H1 (cell line): Measurements from ENCODE around the gene FAM221B. TPM values are rescaled to one million over a fixed set of nuclear protein-coding genes. Genes with fewer than 3 reads are reported as not detected.

ENCODE experiments used
- CTCF ChIA-PET: fragments of 300-600 bp; sonication (Branson Sonifier 250); formaldehyde crosslinking; loops from one replicate; lab custom pipeline; 2021; ENCODE audit not compliant: partially characterized antibody; lab: Charles Lee
- POLR2A ChIA-PET: fragments of 300-600 bp; sonication (Branson Sonifier 250); formaldehyde crosslinking; loops from one replicate; lab custom pipeline; 2021; ENCODE audit warnings: inconsistent platforms; ENCODE audit not compliant: partially characterized antibody; lab: Charles Lee
- DNase-seq, 2 experiments: peaks; one replicate each; pipeline versions ENCODE4 v3.0.0 to v3.0.0-alpha.2; 2010 to 2022; ENCODE audit warnings: low spot score in 2 of 2, low read depth in 1 of 2, mixed read lengths in 1 of 2
- FAIRE-seq: peaks from 2 replicates; lab custom pipeline; 2011; peaks lifted over from hg19 to GRCh38; lab: Jason Lieb, UNC
- H2AFZ ChIP-seq: 2 replicates; pipeline ENCODE4 v1.8.1; 2012; ENCODE audit warnings: low read length, inconsistent platforms
- H2AK5ac ChIP-seq: 2 replicates; pipeline ENCODE4 v1.6.1; 2013; ENCODE audit warnings: low read depth, low read length
- H2BK120ac ChIP-seq: replicated peaks from 2 replicates; pipeline ENCODE3; 2013; ENCODE audit warnings: low read depth, low read length, inconsistent platforms
- H2BK12ac ChIP-seq: 2 replicates; pipeline ENCODE4 v1.6.1; 2013; ENCODE audit warnings: low read depth, low read length
- H2BK15ac ChIP-seq: 2 replicates; pipeline ENCODE4 v1.6.1; 2013; ENCODE audit warnings: low read length
- H2BK20ac ChIP-seq: 2 replicates; pipeline ENCODE4 v1.6.1; 2013; ENCODE audit warnings: low read length
- H2BK5ac ChIP-seq: 2 replicates; pipeline ENCODE4 v1.6.1; 2013; ENCODE audit warnings: low read depth, low read length
- H3K14ac ChIP-seq: 2 replicates; pipeline ENCODE4 v1.6.1; 2013; ENCODE audit warnings: inconsistent platforms; ENCODE audit not compliant: insufficient read length
- H3K18ac ChIP-seq: 2 replicates; pipeline ENCODE4 v1.6.1; 2013; ENCODE audit warnings: low read length; ENCODE audit errors: extremely low read depth
- H3K23ac ChIP-seq: 2 replicates; pipeline ENCODE4 v1.6.1; 2013; ENCODE audit warnings: inconsistent platforms; ENCODE audit not compliant: insufficient read length
- H3K23me2 ChIP-seq: 2 replicates; pipeline ENCODE4 v1.6.1; 2013; ENCODE audit warnings: low read depth, low read length
- H3K27ac ChIP-seq: 2 replicates; pipeline ENCODE4 v1.6.1; 2011; ENCODE audit warnings: low read depth, low read length, inconsistent platforms
- H3K27me3 ChIP-seq, 4 experiments: replicated peaks in 1 of 4; 1 replicate in 1 of 4; 2 replicates in 3 of 4; pipeline versions ENCODE4 v1.6.1 to v1.8.1; 2011 to 2013; ENCODE audit warnings: low read length in 3 of 4, mild to moderate bottlenecking in 3 of 4, inconsistent platforms in 2 of 4, mixed read lengths in 2 of 4, moderate library complexity in 1 of 4; ENCODE audit not compliant: control insufficient read depth in 3 of 4, insufficient read depth in 3 of 4; ENCODE audit errors: extremely low read depth in 1 of 4
- H3K36me3 ChIP-seq, 4 experiments: 2 replicates each; pipeline versions ENCODE4 v1.6.1 to v1.8.1; 2011 to 2013; ENCODE audit warnings: mild to moderate bottlenecking in 4 of 4, low read length in 3 of 4, moderate library complexity in 2 of 4, control low read depth in 1 of 4, inconsistent platforms in 1 of 4; ENCODE audit not compliant: insufficient read depth in 4 of 4, control insufficient read depth in 2 of 4
- H3K4ac ChIP-seq: replicated peaks from 2 replicates; pipeline ENCODE3; 2013; ENCODE audit warnings: low read length, low read depth, mixed read lengths, inconsistent platforms; ENCODE audit not compliant: insufficient read length
- H3K4me1 ChIP-seq, 4 experiments: replicated peaks in 1 of 4; 1 replicate in 1 of 4; 2 replicates in 3 of 4; pipeline versions ENCODE4 v1.6.1 to v1.8.1; 2011 to 2013; ENCODE audit warnings: low read length in 3 of 4, inconsistent platforms in 2 of 4, mixed read lengths in 1 of 4; ENCODE audit not compliant: insufficient read depth in 4 of 4, control insufficient read depth in 3 of 4
- H3K4me2 ChIP-seq, 2 experiments: 2 replicates each; pipeline versions ENCODE4 v1.6.1 to v1.8.1; 2011 to 2013; ENCODE audit warnings: low read depth in 2 of 2, low read length in 2 of 2, control low read depth in 1 of 2, inconsistent platforms in 1 of 2, mild to moderate bottlenecking in 1 of 2; ENCODE audit not compliant: insufficient read depth in 1 of 2
- H3K4me3 ChIP-seq, 4 experiments: fragments of 200-600, 300-600 bp in 1 of 4; sonication (generic), shearing (Covaris generic), sonication (Bioruptor Twin) in 1 of 4; 2 replicates each; pipeline versions ENCODE4 v1.5.1 to v1.8.1; 2011 to 2016; ENCODE audit warnings: low read length in 4 of 4, low read depth in 3 of 4, control low read depth in 2 of 4, inconsistent platforms in 2 of 4, mild to moderate bottlenecking in 2 of 4, mixed read lengths in 1 of 4, moderate library complexity in 1 of 4; ENCODE audit not compliant: insufficient read depth in 2 of 4; ENCODE audit errors: extremely low read depth in 1 of 4
- H3K56ac ChIP-seq: replicated peaks from 2 replicates; pipeline ENCODE3; 2013; ENCODE audit warnings: low read depth, mild to moderate bottlenecking, mixed read lengths, low read length, inconsistent platforms; ENCODE audit not compliant: insufficient read length
- H3K79me1 ChIP-seq: 2 replicates; pipeline ENCODE4 v1.6.1; 2013; ENCODE audit warnings: low read depth, low read length, control low read depth
- H3K79me2 ChIP-seq, 2 experiments: 2 replicates each; pipeline versions ENCODE4 v1.6.1 to v1.8.1; 2012 to 2013; ENCODE audit warnings: low read length in 2 of 2, mild to moderate bottlenecking in 2 of 2, inconsistent platforms in 1 of 2; ENCODE audit not compliant: insufficient read depth in 2 of 2, control insufficient read depth in 1 of 2
- H3K9ac ChIP-seq, 4 experiments: replicated peaks in 1 of 4; 1 replicate in 1 of 4; 2 replicates in 3 of 4; pipeline versions ENCODE4 v1.6.1 to v1.8.1; 2011 to 2013; ENCODE audit warnings: low read depth in 3 of 4, low read length in 3 of 4, control low read depth in 2 of 4, mild to moderate bottlenecking in 2 of 4, moderate library complexity in 2 of 4, inconsistent platforms in 1 of 4; ENCODE audit errors: extremely low read depth in 1 of 4
- H3K9me3 ChIP-seq, 2 experiments: 2 replicates each; pipeline versions ENCODE4 v1.6.1 to v1.8.1; 2012 to 2013; ENCODE audit warnings: mild to moderate bottlenecking in 2 of 2, moderate library complexity in 2 of 2, control low read depth in 1 of 2, inconsistent platforms in 1 of 2, low read depth in 1 of 2, low read length in 1 of 2, mixed read lengths in 1 of 2; ENCODE audit not compliant: insufficient read depth in 2 of 2
- H4K20me1 ChIP-seq, 2 experiments: replicated peaks in 1 of 2; 2 replicates each; pipeline versions ENCODE3 to v1.8.1; 2011 to 2013; ENCODE audit warnings: inconsistent platforms in 2 of 2, low read length in 2 of 2, mild to moderate bottlenecking in 1 of 2; ENCODE audit not compliant: insufficient read depth in 2 of 2, control insufficient read depth in 1 of 2
- H4K5ac ChIP-seq: 2 replicates; pipeline ENCODE4 v1.6.1; 2013; ENCODE audit warnings: low read length, low read depth, mixed read lengths, inconsistent platforms; ENCODE audit not compliant: insufficient read length
- H4K8ac ChIP-seq: 2 replicates; pipeline ENCODE4 v1.8.0; 2013; ENCODE audit warnings: mild to moderate bottlenecking, moderate library complexity, low read length, inconsistent platforms; ENCODE audit not compliant: insufficient read depth; ENCODE audit errors: extremely low read depth
- H4K91ac ChIP-seq: replicated peaks from 2 replicates; pipeline ENCODE3; 2013; ENCODE audit warnings: low read length, mixed read lengths, inconsistent platforms; ENCODE audit not compliant: insufficient read length
- CREB1 ChIP-seq: IDR thresholded peaks from 2 replicates; pipeline ENCODE4 v1.6.1; 2012; ENCODE audit warnings: inconsistent platforms
- CTBP2 ChIP-seq: IDR thresholded peaks from 2 replicates; pipeline ENCODE4 v1.7.0; 2011; ENCODE audit warnings: borderline replicate concordance, mild to moderate bottlenecking, moderate library complexity, mixed read lengths, low read length; ENCODE audit not compliant: insufficient read depth, insufficient read length
- EGR1 ChIP-seq: IDR thresholded peaks from 2 replicates; pipeline ENCODE4 v1.6.1; 2011; ENCODE audit warnings: low read depth, low read length, borderline replicate concordance
- EP300 ChIP-seq, 2 experiments: IDR thresholded peaks; 1 replicate in 1 of 2; 2 replicates in 1 of 2; pipeline ENCODE4 v1.6.1; 2011 to 2012; ENCODE audit warnings: low read depth in 2 of 2, low read length in 2 of 2, mild to moderate bottlenecking in 2 of 2, borderline replicate concordance in 1 of 2, inconsistent platforms in 1 of 2, moderate library complexity in 1 of 2
- JUN ChIP-seq: IDR thresholded peaks from 2 replicates; pipeline ENCODE4 v1.6.1; 2011; ENCODE audit warnings: low read depth, mild to moderate bottlenecking, improper control_type of control experiment, low read length
- KDM5A ChIP-seq: fragments of 200-600 bp; IDR thresholded peaks from 2 replicates; pipeline ENCODE4 v1.7.1; 2012; ENCODE audit warnings: mild to moderate bottlenecking, low read length, inconsistent platforms, mixed read lengths
- MAX ChIP-seq: IDR thresholded peaks from 2 replicates; pipeline ENCODE4 v1.6.1; 2012; ENCODE audit warnings: inconsistent platforms
- NANOG ChIP-seq: IDR thresholded peaks from 2 replicates; pipeline ENCODE4 v1.6.1; 2011; ENCODE audit warnings: low read length, low read depth, mild to moderate bottlenecking, inconsistent platforms; ENCODE audit not compliant: insufficient read depth, poor library complexity, severe bottlenecking
- POU5F1 ChIP-seq: IDR thresholded peaks from 2 replicates; pipeline ENCODE4 v1.6.1; 2011; ENCODE audit warnings: low read depth, mild to moderate bottlenecking, low read length, moderate library complexity
- RNF2 ChIP-seq: fragments of 200-900, 300-1000 bp; sonication (generic); IDR thresholded peaks from 2 replicates; pipeline ENCODE4 v1.7.1; 2016; ENCODE audit warnings: borderline replicate concordance, low read depth, mild to moderate bottlenecking, antibody characterized with exemption, low read length; ENCODE audit not compliant: poor library complexity, severe bottlenecking; ENCODE audit errors: missing control alignments
- SIN3A ChIP-seq, 2 experiments: IDR thresholded peaks in 1 of 2; conservative IDR thresholded peaks in 1 of 2; 2 replicates each; pipeline ENCODE4 v1.6.1; 2011 to 2012; ENCODE audit warnings: low read length in 2 of 2, improper control_type of control experiment in 1 of 2, low read depth in 1 of 2, mild to moderate bottlenecking in 1 of 2
- TAF7 ChIP-seq: optimal IDR thresholded peaks from 2 replicates; pipeline ENCODE3; 2011; ENCODE audit warnings: low read depth, mild to moderate bottlenecking, inconsistent platforms, low read length, moderate library complexity, borderline replicate concordance
- TBP ChIP-seq: IDR thresholded peaks from 2 replicates; pipeline ENCODE4 v1.6.1; 2011; ENCODE audit warnings: low read depth, low read length, improper control_type of control experiment
- YY1 ChIP-seq: IDR thresholded peaks from 2 replicates; pipeline ENCODE4 v1.6.1; 2011; ENCODE audit warnings: low read depth, mild to moderate bottlenecking, low read length
- WGBS, 2 experiments: shearing (Covaris generic) in 1 of 2; methylation state at CpG; one replicate each; pipeline versions ENCODE4 v1.1.6 to v1.1.7; 2013 to 2015; ENCODE audit warnings: low lambda C conversion rate in 2 of 2, mixed read lengths in 2 of 2, inconsistent platforms in 1 of 2, low coverage in 1 of 2, missing lambda C conversion rate in 1 of 2; ENCODE audit not compliant: insufficient replicate concordance in 2 of 2, insufficient coverage in 1 of 2, insufficient read length in 1 of 2; ENCODE audit errors: extremely low coverage in 1 of 2, missing lambda C conversion rate in 1 of 2; 5-methylcytosine and 5-hydroxymethylcytosine counted together
- polyA plus RNA-seq, 7 experiments: library from polyadenylated mRNA; depleted of rRNA in 3 of 7; stranded (reverse) in 5 of 7; unstranded in 2 of 7; fragments of >200 nt in 5 of 7; fragments of 200-250 nt in 2 of 7; gene quantifications; 1 replicate in 5 of 7; 2 replicates in 1 of 7; 4 replicates in 1 of 7; pipeline versions ENCODE4 v1.2.1 to v1.2.3, GENCODE V29; 2011 to 2013; ENCODE audit warnings: missing spikeins in 2 of 7, mixed read lengths in 2 of 7
- total RNA-seq: library from RNA; stranded (reverse); fragmentation: NEBNext Ultra II Directional; extraction: Animal tissue kit (Norgen Biotek cat#: 25700); gene quantifications from 2 replicates; pipeline ENCODE4 v1.2.1, GENCODE V29; 2021

FAM221B gene
- total and polyA plus RNA-seq, 2 of the 8 experiments (the other 6 are each of a cell fraction or from before 2014, with no cell fraction given): not detected

GRCh38 chr9:35841645-35841900 is 13.0 kb upstream of the FAM221B start:
- 87% methylated on average over 5 of the region's 5 CpGs; no CpG with 5 or more reads in 1 of the 2 experiments for WGBS, 2 experiments
- peaks cover 0 to 4% (median 2%) of the 10 kb centered on the region in 4 experiments; a peak in 5 of 7 replicates for H3K27me3 ChIP-seq
- no peak for FAIRE-seq
- no peak for TF ChIP-seq NANOG
- TF ChIP-seq YY1: no peak
- TF ChIP-seq TBP: no peak
- no peak for TF ChIP-seq CTBP2
- TF ChIP-seq CREB1: no peak
- TF ChIP-seq EGR1: no peak
- no peak for TF ChIP-seq RNF2
- no peak for TF ChIP-seq SIN3A (conservative IDR thresholded peaks at IDR 0.05 in 1 of 2, IDR thresholded peaks at IDR 0.05 in 1 of 2; ENCODE audit: low read depth in 1 of 2, low read length in 2 of 2)
- TF ChIP-seq POU5F1: no peak
- no peak for TF ChIP-seq MAX
- no peak for TF ChIP-seq JUN
- no peak for TF ChIP-seq KDM5A
- TF ChIP-seq EP300 (IDR thresholded peaks at IDR 0.05; ENCODE audit: borderline replicate concordance in 1 of 2, low read depth in 2 of 2, low read length in 2 of 2): no peak
- TF ChIP-seq TAF7: no peak

More at GRCh38 chr9:35841645-35841900, 13.0 kb upstream of the FAM221B start:
- no peak overlapping the region for H2BK20ac ChIP-seq
- no peaks in the 10 kb centered on the region for H3K36me3 ChIP-seq
- H4K91ac ChIP-seq: no peak overlapping the region
- no peak overlapping the region for H3K4ac ChIP-seq
- H2BK120ac ChIP-seq: no peak overlapping the region
- H3K23ac ChIP-seq: no peak overlapping the region
- peaks cover 9 to 22% (median 12%) of the 10 kb centered on the region in 4 experiments for H3K4me1 ChIP-seq
- no peak overlapping the region for H4K5ac ChIP-seq
- no peak overlapping the region for H3K56ac ChIP-seq
- no peak overlapping the region for H3K27ac ChIP-seq
- H3K9ac ChIP-seq: no peak overlapping the region
- H3K18ac ChIP-seq: no peak overlapping the region
- DNase-seq: no peak
- H3K4me3 ChIP-seq: no peak overlapping the region
- no peaks in the 10 kb centered on the region for H4K20me1 ChIP-seq
- H3K23me2 ChIP-seq: peaks cover 12% of the 10 kb centered on the region
- ChIA-PET POLR2A (interaction anchor here (1.0 to 1.4 kb wide), 2 partner anchors 9 to 10 kb away, joined by 3 to 9 read pairs; no protein-coding TSS in a partner anchor), CTCF (interaction anchor here (0.7 to 16.5 kb wide), 7 partner anchors 8 to 182 kb away, joined by 3 to 172 read pairs (median 5); partner anchors contain the start of genes FAM221B and TMEM8B)
- no peaks in the 10 kb centered on the region; the same call in 1 of the 2 replicates for H3K79me1 ChIP-seq
- no peak overlapping the region for H2AFZ ChIP-seq
- H3K4me2 ChIP-seq: no peak overlapping the region
- H3K14ac ChIP-seq: no peak overlapping the region
- no peak overlapping the region for H2BK5ac ChIP-seq
- H4K8ac ChIP-seq: no peak overlapping the region
- H3K79me2 ChIP-seq: no peaks in the 10 kb centered on the region
- H2AK5ac ChIP-seq: no peak overlapping the region
- H2BK15ac ChIP-seq: no peak overlapping the region
- H3K9me3 ChIP-seq: no peaks in the 10 kb centered on the region
- H2BK12ac ChIP-seq: no peak overlapping the region
